Heart left ventricle (tissue), 16 donors: ENCODE results near the gene BICD1. TPM values are rescaled to one million over a fixed set of nuclear protein-coding genes. Genes with fewer than 3 reads are reported as not detected.
A peak's percentile ranks its signal among the peaks of the same experiment; 100 is the strongest.

Experiments used
- ATAC-seq, 4 donors: fragments of 200-7000 bp; cut with Tn5 transposase; one replicate each; pipeline ENCODE4 v1.9.1; 2020 to 2022; ENCODE audit warnings: moderate library complexity in 4 of 4, mild to moderate bottlenecking in 3 of 4, moderate number of reproducible peaks in 1 of 4
- DNase-seq, 5 donors: peaks; one replicate each; pipeline ENCODE4 v3.0.0-alpha.2; 2020
- H3K27ac ChIP-seq, 12 donors: fragments of 200-600 bp; sonication (generic) in 4 of 12; one replicate each; pipeline versions ENCODE4 v1.5.0 to v1.8.0; 2016 to 2022; ENCODE audit warnings: mild to moderate bottlenecking in 2 of 12
- H3K27me3 ChIP-seq, 9 donors: fragments of 200-600 bp; sonication (generic) in 2 of 9; one replicate each; pipeline versions ENCODE4 v1.5.1 to v1.8.0; 2016 to 2022; ENCODE audit warnings: mild to moderate bottlenecking in 3 of 9
- H3K36me3 ChIP-seq, 9 donors: fragments of 200-600 bp; sonication (generic) in 2 of 9; one replicate each; pipeline versions ENCODE4 v1.5.0 to v1.8.0; 2018 to 2022; ENCODE audit warnings: mild to moderate bottlenecking in 2 of 9
- H3K4me1 ChIP-seq, 12 donors: fragments of 200-600 bp; sonication (generic) in 4 of 12; one replicate each; pipeline versions ENCODE4 v1.5.0 to v1.8.0; 2016 to 2022; ENCODE audit warnings: mild to moderate bottlenecking in 3 of 12
- H3K4me3 ChIP-seq, 12 donors: fragments of 200-600 bp; sonication (generic) in 4 of 12; one replicate each; pipeline versions ENCODE4 v1.5.0 to v1.8.0; 2017 to 2022; ENCODE audit warnings: mild to moderate bottlenecking in 9 of 12, moderate library complexity in 4 of 12
- H3K9me3 ChIP-seq, 12 donors: fragments of 200-600 bp; sonication (generic) in 4 of 12; one replicate each; pipeline versions ENCODE4 v1.5.0 to v1.8.0; 2016 to 2022; ENCODE audit warnings: mild to moderate bottlenecking in 1 of 12
- POLR2A ChIP-seq, 2 donors: fragments of 450-650 bp; IDR thresholded peaks; one replicate each; pipeline ENCODE4 v1.6.1; 2017; ENCODE audit warnings: antibody characterized with exemption in 2 of 2, mild to moderate bottlenecking in 2 of 2, moderate library complexity in 2 of 2
- WGBS, 4 donors: extraction: QIAGEN DNeasy Blood & Tissue Kit in 2 of 4; methylation state at CpG; one replicate each; pipeline versions ENCODE4 v1.1.5 to v1.1.7; 2013 to 2018; 5-methylcytosine and 5-hydroxymethylcytosine counted together
- intact Hi-C, 10 donors: fragments of 100-400 bp; cut with DNase I; formaldehyde crosslinking; loops; one replicate each; pipeline versions ENCODE4 v1.11.1 to v1.14.2; 2022
- polyA plus RNA-seq, 2 donors: library from polyadenylated mRNA; stranded (reverse); fragments of 200-250 nt; gene quantifications; one replicate each; pipeline ENCODE4 v1.2.3, GENCODE V29; 2013
- total RNA-seq, 9 donors: library from RNA; depleted of rRNA in 2 of 9; stranded (reverse); fragments of >200 nt in 2 of 9; fragmentation: NEBNext Ultra II Directional in 3 of 9; extraction: Animal tissue kit (Norgen Biotek cat#: 25700) in 3 of 9; gene quantifications; one replicate each; pipeline versions ENCODE4 v1.1.0 to v1.2.4, GENCODE V29; 2016 to 2023
- TF ChIP-seq, protein P1 (sequence below), 12 donors: fragments of 200-600 bp; sonication (generic) in 4 of 12; IDR thresholded peaks; one replicate each; pipeline versions ENCODE4 v1.5.0 to v1.8.0; 2018 to 2022; ENCODE audit warnings: antibody characterized with exemption in 12 of 12, mild to moderate bottlenecking in 5 of 12
- donor health status: ischemic (EF 13 %, LVEDD 7.1; RV severe dilation, severe dysfunction).
- donor health status: healthy with polysubstance abuse.
- donor health status: DM: no; HTN: yes; CAD: no.
- donor health status: DM: no; HTN: no; CAD: no.
- donor health status: ischemic (EF 25% LVEDD 6.9; RV normal size, moderate dysfunction).
- donor health status: ischemic (EF 25% LVEDD 5.7; RV mildly dilated, moderate dysfunction).
- donor health status: healthy.
- donor health status: DM: yes; HTN: yes; CAD: no.
- donor health status: ischemic (EF 35%, LVEDD 5.7; RV mildly dilated, moderate dysfunction).
- donor health status: nonischemic (EF 11% LVEDD 7.7; RV severe dilation, severe dysfunction).
- donor health status: DM: yes; HTN: yes; CAD: no.
- donor health status: PGD.
- donor health status: ischemic (EF 29% LVEDD 5.4; RV normal size, mild dysfunction).
- donor health status: nonischemic (EF 23%, LVEDD 6.1; RV moderate dilation, normal function).

The BICD1 gene
- total and polyA plus RNA-seq, 11 donors: 2.1 to 16.3 (median 7.0) TPM

DNA sequence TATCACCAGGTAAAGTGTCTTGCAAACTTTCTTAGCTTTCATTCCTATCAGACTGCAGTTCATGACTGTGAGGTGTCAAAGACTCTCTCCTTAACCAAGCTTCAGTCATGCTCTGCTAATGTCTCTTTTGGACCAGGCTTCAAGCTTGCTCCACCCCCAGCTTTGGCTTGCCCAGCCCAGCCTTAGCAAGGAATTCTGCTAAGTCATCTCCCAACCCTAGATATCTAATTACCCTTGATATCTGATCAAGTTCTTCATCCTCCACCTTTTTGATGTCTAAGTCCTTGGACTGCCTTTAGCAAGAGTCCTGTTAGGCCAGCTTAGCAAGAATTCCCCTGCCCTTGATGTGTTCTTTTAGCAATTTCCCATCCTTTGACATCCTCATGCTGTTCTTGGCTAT is 183.8 kb downstream of the BICD1 start:
- no peak overlapping the region for H3K4me3 ChIP-seq
- DNase-seq (no peak), ATAC-seq (no peak)
- intact Hi-C loops: no loop called here
- H3K36me3 ChIP-seq: peaks cover 0 to 13% (median 0%) of the 10 kb centered on the region in 9 donors
- H3K9me3 ChIP-seq: no peaks in the 10 kb centered on the region
- H3K27ac ChIP-seq: no peak overlapping the region
- H3K27me3 ChIP-seq: no peaks in the 10 kb centered on the region
- TF ChIP-seq, protein P1, sequence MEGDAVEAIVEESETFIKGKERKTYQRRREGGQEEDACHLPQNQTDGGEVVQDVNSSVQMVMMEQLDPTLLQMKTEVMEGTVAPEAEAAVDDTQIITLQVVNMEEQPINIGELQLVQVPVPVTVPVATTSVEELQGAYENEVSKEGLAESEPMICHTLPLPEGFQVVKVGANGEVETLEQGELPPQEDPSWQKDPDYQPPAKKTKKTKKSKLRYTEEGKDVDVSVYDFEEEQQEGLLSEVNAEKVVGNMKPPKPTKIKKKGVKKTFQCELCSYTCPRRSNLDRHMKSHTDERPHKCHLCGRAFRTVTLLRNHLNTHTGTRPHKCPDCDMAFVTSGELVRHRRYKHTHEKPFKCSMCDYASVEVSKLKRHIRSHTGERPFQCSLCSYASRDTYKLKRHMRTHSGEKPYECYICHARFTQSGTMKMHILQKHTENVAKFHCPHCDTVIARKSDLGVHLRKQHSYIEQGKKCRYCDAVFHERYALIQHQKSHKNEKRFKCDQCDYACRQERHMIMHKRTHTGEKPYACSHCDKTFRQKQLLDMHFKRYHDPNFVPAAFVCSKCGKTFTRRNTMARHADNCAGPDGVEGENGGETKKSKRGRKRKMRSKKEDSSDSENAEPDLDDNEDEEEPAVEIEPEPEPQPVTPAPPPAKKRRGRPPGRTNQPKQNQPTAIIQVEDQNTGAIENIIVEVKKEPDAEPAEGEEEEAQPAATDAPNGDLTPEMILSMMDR (IDR thresholded peaks at IDR 0.05): no peak
- no peak for TF ChIP-seq POLR2A (IDR thresholded peaks at IDR 0.05)
- peaks cover 0 to 5% (median 0%) of the 10 kb centered on the region in 12 donors for H3K4me1 ChIP-seq

DNA sequence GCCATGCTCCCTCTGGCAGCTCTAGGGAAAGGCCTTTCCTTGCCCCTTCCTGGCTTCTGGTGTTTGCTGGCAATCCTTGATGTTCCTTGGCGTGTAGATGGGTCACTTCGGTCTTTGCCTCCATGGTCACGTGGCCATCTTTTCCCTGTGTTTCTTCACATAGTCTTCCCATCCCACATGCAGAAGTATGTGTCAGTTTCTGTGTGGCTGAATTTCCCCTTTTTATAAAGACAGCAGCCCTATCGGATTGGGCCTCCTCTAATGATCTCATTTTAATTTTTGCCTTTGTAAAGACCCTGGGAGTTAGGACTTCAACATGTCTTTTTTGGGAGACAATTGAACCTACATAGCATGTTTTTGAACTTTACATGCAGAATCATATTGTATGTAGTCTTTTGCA is 185.5 kb downstream of the BICD1 start:
- no peak overlapping the region for H3K27ac ChIP-seq
- H3K4me3 ChIP-seq: no peak overlapping the region
- DNase-seq (no peak), ATAC-seq (no peak)
- no peaks in the 10 kb centered on the region for H3K9me3 ChIP-seq
- peaks cover 0 to 5% (median 0%) of the 10 kb centered on the region in 12 donors for H3K4me1 ChIP-seq
- WGBS, 4 donors: 90 to 92% (median 91%) methylated on average over 4 of the region's 4 CpGs
- peaks cover 0 to 13% (median 0%) of the 10 kb centered on the region in 9 donors for H3K36me3 ChIP-seq
- H3K27me3 ChIP-seq: no peaks in the 10 kb centered on the region
- TF ChIP-seq, protein P1 (IDR thresholded peaks at IDR 0.05): no peak
- TF ChIP-seq POLR2A (IDR thresholded peaks at IDR 0.05): no peak
- intact Hi-C loops: no loop called here

DNA sequence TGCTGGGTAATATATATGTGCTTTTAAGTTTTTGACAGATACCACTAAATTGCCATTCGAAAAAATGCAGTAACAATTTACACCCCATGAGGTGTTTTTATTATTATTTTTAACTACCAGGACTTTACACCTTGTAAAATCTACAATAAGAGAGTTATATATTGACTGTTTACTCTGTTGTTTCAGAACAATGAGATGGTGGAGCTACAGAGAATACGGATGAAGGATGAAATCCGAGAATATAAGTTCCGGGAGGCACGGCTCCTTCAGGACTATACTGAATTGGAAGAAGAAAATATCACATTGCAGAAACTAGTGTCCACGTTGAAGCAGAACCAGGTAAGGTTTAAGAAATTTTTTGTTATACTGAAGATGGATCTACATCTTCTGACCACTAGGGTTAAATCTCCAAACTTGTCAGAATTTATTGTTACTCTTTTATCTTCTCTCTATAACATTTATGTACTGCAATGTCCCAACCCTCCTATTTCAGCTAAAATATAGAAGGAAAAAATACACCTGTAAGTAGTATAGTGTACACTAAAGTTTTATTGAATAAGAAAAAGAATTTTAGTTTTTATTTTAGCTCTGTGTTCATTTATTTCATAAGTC is 187.3 kb downstream of the BICD1 start:
- WGBS, 4 donors: 97 to 98% (median 97%) methylated on average over 6 of the region's 6 CpGs
- Histone ChIP-seq H3K9me3 (no peaks in the 10 kb centered on the region), H3K27ac (no peak overlapping the region), H3K27me3 (no peaks in the 10 kb centered on the region), H3K4me3 (no peak overlapping the region), H3K36me3 (peaks cover 0 to 13% (median 0%) of the 10 kb centered on the region in 9 donors), H3K4me1 (peaks cover 0 to 7% (median 0%) of the 10 kb centered on the region in 12 donors)
- DNase-seq (no peak), ATAC-seq (no peak)
- intact Hi-C loops: no loop called here
- TF ChIP-seq, protein P1 (IDR thresholded peaks at IDR 0.05): peak in 2 of 12 donors; percentile 17 to 21
- TF ChIP-seq POLR2A (IDR thresholded peaks at IDR 0.05): no peak

DNA sequence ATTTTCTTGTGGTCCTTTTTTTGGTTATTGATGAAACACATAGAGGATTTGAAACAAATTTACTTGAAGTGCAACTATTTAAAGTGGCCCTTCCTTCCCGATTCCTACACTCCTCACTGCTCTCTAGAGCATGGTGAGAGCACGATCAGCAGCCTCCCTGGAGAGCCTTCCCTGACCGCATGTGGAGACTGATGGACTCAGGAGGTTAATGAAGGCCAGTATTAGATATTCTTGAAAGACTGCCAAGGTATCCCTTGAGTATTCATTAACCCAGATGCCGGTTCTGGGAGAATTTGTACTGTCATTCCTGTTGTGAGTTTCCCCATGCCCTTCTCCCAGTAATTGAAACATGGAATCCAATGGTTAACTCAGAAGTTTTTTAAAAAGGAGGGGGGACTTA is 189.9 kb downstream of the BICD1 start:
- Histone ChIP-seq H3K4me3 (no peak overlapping the region), H3K9me3 (no peaks in the 10 kb centered on the region), H3K4me1 (peaks cover 0 to 4% (median 0%) of the 10 kb centered on the region in 12 donors), H3K27me3 (no peaks in the 10 kb centered on the region), H3K27ac (no peak overlapping the region), H3K36me3 (peaks cover 0 to 13% (median 0%) of the 10 kb centered on the region in 9 donors)
- TF ChIP-seq POLR2A (IDR thresholded peaks at IDR 0.05): no peak
- TF ChIP-seq, protein P1 (IDR thresholded peaks at IDR 0.05): no peak
- WGBS, 4 donors: 45 to 67% (median 48%) methylated on average over 4 of the region's 4 CpGs
- ATAC-seq: no peak
- intact Hi-C loops: no loop called here
- DNase-seq: no peak
